Measurements from ENCODE around the gene NUDT4. TPM values are rescaled to one million over a fixed set of nuclear protein-coding genes. Genes with fewer than 3 reads are reported as not detected.
"Not testable (repeated sequence)": the region's sequence is repeated elsewhere in the genome, so short reads cannot be mapped to it uniquely, and the experiment has no call there.

The NUDT4 gene
- total RNA-seq, 1 experiment from 2014 or later = 236 TPM

DNA sequence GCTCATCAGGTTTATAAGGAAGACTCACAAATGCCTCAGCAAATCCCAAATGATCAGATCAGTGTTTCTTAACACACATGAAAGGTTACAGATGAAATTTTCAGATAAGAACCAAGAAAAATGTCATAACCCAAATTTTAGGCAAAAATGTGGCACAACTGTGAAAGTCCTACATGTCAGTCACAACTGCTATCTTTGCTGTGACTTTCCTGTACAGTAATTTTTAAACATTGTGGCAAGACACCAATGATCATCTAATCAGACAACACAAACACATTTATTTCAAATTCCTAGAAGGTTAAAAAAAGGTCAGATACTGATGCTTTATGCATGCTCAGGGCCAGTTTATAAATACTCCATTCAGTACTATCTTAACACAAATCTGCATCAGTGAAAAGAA is 31.1 kb downstream of the NUDT4 start:
- no peak for TF ChIP-seq CTCF (IDR thresholded peaks at IDR 0.05; ENCODE audit: insufficient read depth in 1 of 2, low read depth in 1 of 2, low read length in 1 of 2, severe bottlenecking in 1 of 2, unreplicated experiment in 1 of 2)
- BruUV-seq (replicated peaks) = TSS peak; percentile 0
- H3K9me3 ChIP-seq = no peaks in the 10 kb centered on the region
- H3K4me3 Mint-ChIP-seq (ENCODE audit: unreplicated experiment) = no peak overlapping the region
- H3K9me3 Mint-ChIP-seq (ENCODE audit: unreplicated experiment) = no peaks in the 10 kb centered on the region
- no peaks in the 10 kb centered on the region for H3K36me3 ChIP-seq (ENCODE audit: control insufficient read depth, insufficient read depth, low read length)
- DNase-seq = no peak
- H3K4me3 ChIP-seq (ENCODE audit: low read depth, low read length) = no peak overlapping the region
- H3K4me1 ChIP-seq = no peaks in the 10 kb centered on the region
- H3K27ac Mint-ChIP-seq (ENCODE audit: unreplicated experiment) = peak overlapping the region; percentile 71
- intact Hi-C loops (cut with micrococcal nuclease; ENCODE audit: unreplicated experiment) = no loop called here
- no peaks in the 10 kb centered on the region for H3K27me3 ChIP-seq (replicated peaks; ENCODE audit: control insufficient read depth, insufficient read depth, low read length)
- peaks cover 25% of the 10 kb centered on the region for H3K4me1 Mint-ChIP-seq (ENCODE audit: low read depth, unreplicated experiment)
- POLR2A ChIA-PET = no interaction called here
- peaks cover 97% of the 10 kb centered on the region for H3K36me3 Mint-ChIP-seq (ENCODE audit: insufficient read depth, unreplicated experiment)
- H3K27me3 Mint-ChIP-seq (ENCODE audit: insufficient read depth, unreplicated experiment) = no peaks in the 10 kb centered on the region
- CTCF ChIA-PET = no interaction called here

DNA sequence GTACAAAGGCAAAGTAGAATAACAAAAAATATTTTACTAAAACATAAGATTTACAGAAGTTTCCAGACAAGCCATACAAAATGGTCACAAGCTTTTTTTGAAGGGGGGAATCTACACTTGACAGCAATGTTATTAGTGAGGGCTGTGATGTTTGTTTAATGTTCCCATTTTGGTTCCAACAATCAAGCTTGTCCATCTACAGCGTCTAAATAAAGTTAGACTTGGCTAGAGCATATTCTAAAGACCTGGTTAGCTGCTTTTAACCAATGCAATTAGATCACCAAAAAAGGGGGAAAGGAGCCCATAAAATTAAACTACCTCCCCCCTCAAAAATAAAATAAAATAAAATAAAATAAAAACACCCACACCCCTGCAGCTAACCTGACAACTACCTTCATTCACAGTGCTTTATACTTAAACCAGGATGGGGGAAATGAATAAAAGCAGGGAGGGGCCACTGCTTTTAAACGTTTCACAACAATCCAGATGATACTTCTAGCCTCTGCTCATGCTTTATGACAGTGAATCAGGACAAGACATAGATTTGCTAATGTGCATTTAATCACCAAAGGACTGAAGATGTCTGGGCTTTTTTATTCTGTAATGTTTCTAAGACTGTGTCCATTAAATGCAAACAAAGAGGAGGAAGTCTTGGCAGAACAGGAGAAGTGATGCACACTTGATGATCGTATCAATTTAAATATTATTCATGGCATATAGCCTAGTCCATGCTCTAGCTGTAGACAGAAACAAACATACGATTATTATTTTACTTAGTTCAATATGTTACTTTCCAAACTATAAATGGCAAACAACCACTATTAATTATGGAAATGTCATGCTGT is 31.8 kb downstream of the NUDT4 start:
- POLR2A ChIA-PET; H3K9me3 Mint-ChIP-seq (ENCODE audit: unreplicated experiment): not testable (repeated sequence)

DNA sequence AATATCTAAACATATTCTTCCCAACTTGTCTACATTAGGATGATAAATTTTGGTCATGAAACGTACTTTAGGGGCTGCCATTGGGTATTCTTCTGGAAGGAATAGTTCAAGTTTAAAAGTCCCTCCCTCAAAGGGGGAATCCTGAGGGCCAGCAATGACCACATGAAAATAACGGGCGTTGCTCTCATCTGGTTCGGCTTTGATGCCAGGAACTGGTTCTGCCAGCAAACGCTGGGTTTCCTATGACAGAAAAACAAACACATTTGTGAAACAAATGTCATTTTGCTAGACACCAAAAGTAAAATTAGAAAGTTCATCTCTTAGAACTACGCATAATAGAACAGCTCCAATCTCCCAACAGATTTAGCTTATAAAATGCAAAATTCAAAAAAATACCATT is 33.3 kb downstream of the NUDT4 start:
- H3K4me1 ChIP-seq; POLR2A ChIA-PET; H3K36me3 ChIP-seq (ENCODE audit: control insufficient read depth, insufficient read depth, low read length); H3K9me3 ChIP-seq; H3K27me3 Mint-ChIP-seq (ENCODE audit: insufficient read depth, unreplicated experiment); BruUV-seq (replicated peaks); CTCF ChIA-PET; DNase-seq; H3K27me3 ChIP-seq (replicated peaks; ENCODE audit: control insufficient read depth, insufficient read depth, low read length); H3K4me3 ChIP-seq (ENCODE audit: low read depth, low read length); H3K9me3 Mint-ChIP-seq (ENCODE audit: unreplicated experiment); H3K4me3 Mint-ChIP-seq (ENCODE audit: unreplicated experiment); intact Hi-C loops (cut with micrococcal nuclease; ENCODE audit: unreplicated experiment): not testable (repeated sequence)
- Mint-ChIP-seq H3K36me3 (ENCODE audit: insufficient read depth, unreplicated experiment) (peaks cover 91% of the 10 kb centered on the region), H3K4me1 (ENCODE audit: low read depth, unreplicated experiment) (peaks cover 31% of the 10 kb centered on the region), H3K27ac (ENCODE audit: unreplicated experiment) (peak overlapping the region; percentile 45)

More for the DNA sequence above, 31.8 kb downstream of the NUDT4 start:
- H3K36me3 Mint-ChIP-seq (ENCODE audit: insufficient read depth, unreplicated experiment) = peaks cover 97% of the 10 kb centered on the region
- H3K4me3 ChIP-seq (ENCODE audit: low read depth, low read length); H3K4me1 ChIP-seq; H3K9me3 ChIP-seq; DNase-seq; H3K27me3 Mint-ChIP-seq (ENCODE audit: insufficient read depth, unreplicated experiment); H3K27ac Mint-ChIP-seq (ENCODE audit: unreplicated experiment); H3K27me3 ChIP-seq (replicated peaks; ENCODE audit: control insufficient read depth, insufficient read depth, low read length); H3K36me3 ChIP-seq (ENCODE audit: control insufficient read depth, insufficient read depth, low read length); H3K4me3 Mint-ChIP-seq (ENCODE audit: unreplicated experiment); intact Hi-C loops (cut with micrococcal nuclease; ENCODE audit: unreplicated experiment): not testable (repeated sequence)
- TSS peak; percentile 79 for BruUV-seq (replicated peaks)
- CTCF ChIA-PET = interaction anchor here (0.6 kb wide), 1 partner anchor 321 kb away, joined by 8 read pairs; no protein-coding TSS in a partner anchor
- peaks cover 30% of the 10 kb centered on the region for H3K4me1 Mint-ChIP-seq (ENCODE audit: low read depth, unreplicated experiment)

- H3K4me1 ChIP-seq; H3K27me3 ChIP-seq (replicated peaks; ENCODE audit: control insufficient read depth, insufficient read depth, low read length); H3K9me3 Mint-ChIP-seq (ENCODE audit: unreplicated experiment); CTCF ChIA-PET; H3K4me3 ChIP-seq (ENCODE audit: low read depth, low read length); BruUV-seq (replicated peaks); H3K9me3 ChIP-seq; intact Hi-C loops (cut with micrococcal nuclease; ENCODE audit: unreplicated experiment); DNase-seq; POLR2A ChIA-PET; H3K36me3 ChIP-seq (ENCODE audit: control insufficient read depth, insufficient read depth, low read length); H3K27me3 Mint-ChIP-seq (ENCODE audit: insufficient read depth, unreplicated experiment): not testable (repeated sequence)
- Mint-ChIP-seq H3K4me3 (ENCODE audit: unreplicated experiment) (peak overlapping the region; percentile 41), H3K4me1 (ENCODE audit: low read depth, unreplicated experiment) (peaks cover 31% of the 10 kb centered on the region), H3K36me3 (ENCODE audit: insufficient read depth, unreplicated experiment) (peaks cover 77% of the 10 kb centered on the region), H3K27ac (ENCODE audit: unreplicated experiment) (peak overlapping the region; percentile 0)
Observed at GRCh38 chr12:93412396-93412795, 34.7 kb downstream of the NUDT4 start.
